SJCRH30 (cell line): ENCODE results near the gene CPXM1. TPM values are rescaled to one million over a fixed set of nuclear protein-coding genes. Genes with fewer than 3 reads are reported as not detected.
A peak's percentile ranks its signal among the peaks of the same experiment; 100 is the strongest.
"Not testable (repeated sequence)": the region's sequence is repeated elsewhere in the genome, so short reads cannot be mapped to it uniquely, and the experiment has no call there.

Source experiments
- DNase-seq, 2 experiments: peaks; one replicate each; pipeline ENCODE4 v3.0.0-alpha.2; 2015 to 2020
- H3K27ac ChIP-seq: fragments of 250-450 bp; sonication (Bioruptor Pico); 2 replicates; pipeline ENCODE4 v1.5.1; 2020; ENCODE audit warnings: mild to moderate bottlenecking, moderate library complexity
- H3K27me3 ChIP-seq: fragments of 250-450 bp; sonication (Bioruptor Pico); 2 replicates; pipeline ENCODE4 v1.5.1; 2020; ENCODE audit warnings: mild to moderate bottlenecking, moderate library complexity
- H3K36me3 ChIP-seq: fragments of 250-450 bp; sonication (Bioruptor Pico); 2 replicates; pipeline ENCODE4 v1.5.1; 2020; ENCODE audit warnings: mild to moderate bottlenecking, moderate library complexity
- H3K4me1 ChIP-seq: fragments of 250-450 bp; sonication (Bioruptor Pico); 2 replicates; pipeline ENCODE4 v1.5.1; 2020; ENCODE audit warnings: mild to moderate bottlenecking, moderate library complexity
- H3K4me3 ChIP-seq: fragments of 250-450 bp; sonication (Bioruptor Pico); 2 replicates; pipeline ENCODE4 v1.5.1; 2020; ENCODE audit warnings: mild to moderate bottlenecking, moderate library complexity
- H3K9me3 ChIP-seq: fragments of 250-450 bp; sonication (Bioruptor Pico); replicated peaks from 2 replicates; pipeline ENCODE4 v1.5.1; 2020; ENCODE audit warnings: mild to moderate bottlenecking, moderate library complexity
- total RNA-seq: library from RNA; depleted of rRNA; stranded (reverse); fragments of >200 nt; shearing (Covaris generic); gene quantifications from 2 replicates; pipeline ENCODE4 v1.2.3, GENCODE V29; 2014

The CPXM1 gene
- total RNA-seq, 1 experiment from 2014 or later: 0.12 TPM

- H3K4me1 ChIP-seq: peaks cover 33% of the 10 kb centered on the region
- H3K36me3 ChIP-seq: no peaks in the 10 kb centered on the region
- peaks cover 7% of the 10 kb centered on the region for H3K9me3 ChIP-seq
- DNase-seq: no peak
- H3K27ac ChIP-seq: no peak overlapping the region
- no peaks in the 10 kb centered on the region for H3K27me3 ChIP-seq
- no peak overlapping the region for H3K4me3 ChIP-seq
Measured at GRCh38 chr20:2815242-2815900, 14.9 kb upstream of the CPXM1 start.

- Histone ChIP-seq H3K4me3 (no peak within 1 kb of the TSS), H3K9me3 (peaks cover 7% of the 10 kb centered on the region), H3K27me3 (no peaks in the 10 kb centered on the region), H3K4me1 (peaks cover 25% of the 10 kb centered on the region), H3K27ac (peak within 1 kb of the TSS; percentile 11; the same call in 1 of the 2 replicates), H3K36me3 (no peaks in the 10 kb centered on the region)
- DNase-seq: peak; percentile 98 to 99
Measured at GRCh38 chr20:2814587-2815051, 14.2 kb upstream of the CPXM1 start, which contains the start of gene C20orf141. TSS of gene C20orf141 (plus strand) at chr20:2814987. CDS start at chr20:2815185, 198 bp downstream.

GRCh38 chr20:2814076-2814475 lies 13.6 kb upstream of the CPXM1 start:
- Histone ChIP-seq H3K9me3 (peaks cover 7% of the 10 kb centered on the region), H3K27me3 (no peaks in the 10 kb centered on the region), H3K4me1 (peaks cover 25% of the 10 kb centered on the region), H3K27ac (peak overlapping the region; percentile 11; the same call in 1 of the 2 replicates), H3K36me3 (no peaks in the 10 kb centered on the region), H3K4me3 (no peak overlapping the region)
- DNase-seq: no peak

- no peak overlapping the region for H3K27ac ChIP-seq
- no peaks in the 10 kb centered on the region for H3K36me3 ChIP-seq
- H3K9me3 ChIP-seq: peaks cover 7% of the 10 kb centered on the region
- H3K4me3 ChIP-seq: no peak overlapping the region
- H3K4me1 ChIP-seq: peaks cover 25% of the 10 kb centered on the region
- H3K27me3 ChIP-seq: no peaks in the 10 kb centered on the region
- no peak for DNase-seq
Measured at GRCh38 chr20:2812189-2812588, 11.8 kb upstream of the CPXM1 start.

- Histone ChIP-seq H3K4me1 (peaks cover 15% of the 10 kb centered on the region), H3K27me3 (no peaks in the 10 kb centered on the region), H3K9me3 (peaks cover 7% of the 10 kb centered on the region), H3K36me3 (no peaks in the 10 kb centered on the region), H3K4me3 (no peak overlapping the region), H3K27ac (no peak overlapping the region)
- DNase-seq: no peak
Measured at GRCh38 chr20:2809690-2810089, 9.3 kb upstream of the CPXM1 start.

GRCh38 chr20:2807929-2808328 lies 7.5 kb upstream of the CPXM1 start:
- not testable (repeated sequence) for H3K9me3 ChIP-seq, H3K27ac ChIP-seq, H3K4me1 ChIP-seq, DNase-seq, H3K27me3 ChIP-seq, H3K36me3 ChIP-seq, H3K4me3 ChIP-seq

GRCh38 chr20:2807019-2807418 lies 6.6 kb upstream of the CPXM1 start:
- Histone ChIP-seq H3K9me3 (peaks cover 2% of the 10 kb centered on the region), H3K4me1 (no peaks in the 10 kb centered on the region), H3K36me3 (no peaks in the 10 kb centered on the region), H3K27ac (no peak overlapping the region), H3K4me3 (no peak overlapping the region), H3K27me3 (no peaks in the 10 kb centered on the region)
- DNase-seq: no peak

- Histone ChIP-seq H3K36me3 (no peaks in the 10 kb centered on the region), H3K27me3 (no peaks in the 10 kb centered on the region), H3K27ac (no peak overlapping the region), H3K4me3 (no peak overlapping the region), H3K9me3 (no peaks in the 10 kb centered on the region), H3K4me1 (no peaks in the 10 kb centered on the region)
- no peak for DNase-seq
Measured at GRCh38 chr20:2806351-2806701, 5.9 kb upstream of the CPXM1 start.

- no peaks in the 10 kb centered on the region for H3K4me1 ChIP-seq
- no peaks in the 10 kb centered on the region for H3K27me3 ChIP-seq
- H3K4me3 ChIP-seq: no peak overlapping the region
- H3K27ac ChIP-seq: no peak overlapping the region
- H3K9me3 ChIP-seq: no peaks in the 10 kb centered on the region
- no peaks in the 10 kb centered on the region for H3K36me3 ChIP-seq
- DNase-seq: no peak
Measured at GRCh38 chr20:2805689-2806350, 5.4 kb upstream of the CPXM1 start.

- no peaks in the 10 kb centered on the region for H3K4me1 ChIP-seq
- H3K27ac ChIP-seq: no peak overlapping the region
- no peaks in the 10 kb centered on the region for H3K27me3 ChIP-seq
- H3K9me3 ChIP-seq: no peaks in the 10 kb centered on the region
- no peaks in the 10 kb centered on the region for H3K36me3 ChIP-seq
- DNase-seq: no peak
- H3K4me3 ChIP-seq: no peak overlapping the region
Measured at GRCh38 chr20:2804852-2805688, 4.6 kb upstream of the CPXM1 start.

- Histone ChIP-seq H3K27me3 (no peaks in the 10 kb centered on the region), H3K36me3 (no peaks in the 10 kb centered on the region), H3K9me3 (no peaks in the 10 kb centered on the region), H3K4me3 (no peak overlapping the region), H3K4me1 (no peaks in the 10 kb centered on the region), H3K27ac (no peak overlapping the region)
- no peak for DNase-seq
Measured at GRCh38 chr20:2804041-2804828, 3.8 kb upstream of the CPXM1 start.

- no peak overlapping the region for H3K4me3 ChIP-seq
- no peak overlapping the region for H3K27ac ChIP-seq
- no peaks in the 10 kb centered on the region for H3K27me3 ChIP-seq
- H3K4me1 ChIP-seq: no peaks in the 10 kb centered on the region
- H3K36me3 ChIP-seq: no peaks in the 10 kb centered on the region
- no peak for DNase-seq
- H3K9me3 ChIP-seq: no peaks in the 10 kb centered on the region
Measured at GRCh38 chr20:2801286-2801728, 880 bp upstream of the CPXM1 start.

GRCh38 chr20:2799688-2800520 lies 523 bp downstream of the CPXM1 start:
- no peak overlapping the region for H3K4me3 ChIP-seq
- H3K27ac ChIP-seq: no peak overlapping the region
- H3K27me3 ChIP-seq: no peaks in the 10 kb centered on the region
- no peak for DNase-seq
- H3K4me1 ChIP-seq: no peaks in the 10 kb centered on the region
- H3K9me3 ChIP-seq: no peaks in the 10 kb centered on the region
- H3K36me3 ChIP-seq: no peaks in the 10 kb centered on the region

- DNase-seq: no peak
- no peak overlapping the region for H3K4me3 ChIP-seq
- H3K4me1 ChIP-seq: no peaks in the 10 kb centered on the region
- H3K9me3 ChIP-seq: no peaks in the 10 kb centered on the region
- no peaks in the 10 kb centered on the region for H3K36me3 ChIP-seq
- no peaks in the 10 kb centered on the region for H3K27me3 ChIP-seq
- H3K27ac ChIP-seq: no peak overlapping the region
Measured at GRCh38 chr20:2799271-2799670, 1.2 kb downstream of the CPXM1 start.
